HCT116 (cell line): Measurements from ENCODE around the gene XG. TPM values are rescaled to one million over a fixed set of nuclear protein-coding genes. Genes with fewer than 3 reads are reported as not detected.
A peak's percentile ranks its signal among the peaks of the same experiment; 100 is the strongest.

Experiments
- ATAC-seq: fragments of 200-7000 bp; cut with Tn5 transposase; 2 replicates; pipeline ENCODE4 v1.9.1; 2020; ENCODE audit warnings: mild to moderate bottlenecking, moderate library complexity
- BruUV-seq: library from RNA; stranded (reverse); fragments of 400-500 nt; replicated peaks from 2 replicates; lab custom pipeline; 2021; lab: Mats Ljungman, UMichigan
- CTCF ChIA-PET: fragments of 300-600 bp; sonication (Branson Sonifier 250); formaldehyde crosslinking; loops from one replicate; lab custom pipeline; 2021; ENCODE audit warnings: antibody characterized with exemption; lab: Charles Lee
- POLR2A ChIA-PET: fragments of 300-600, 350-600 bp; sonication (Branson Sonifier 250); formaldehyde crosslinking; loops from one replicate; lab custom pipeline; 2021; ENCODE audit warnings: antibody characterized with exemption; lab: Charles Lee
- RAD21 ChIA-PET, 2 experiments: fragments of 300-600 bp; sonication (Branson Sonifier 250); formaldehyde crosslinking; loops; one replicate each; lab custom pipeline; 2023; ENCODE audit warnings: low total read pairs in 2 of 2; ENCODE audit not compliant: uncharacterized antibody in 2 of 2, unreplicated experiment in 2 of 2, low non-redundant PET in 1 of 2; lab: Charles Lee
- DNase-seq: peaks from one replicate; pipeline ENCODE4 v3.0.0-alpha.2; 2010; ENCODE audit warnings: low read depth, low spot score
- H2AFZ ChIP-seq: fragments of 200-600 bp; shearing (Covaris generic), sonication (generic); 2 replicates; pipeline ENCODE4 v1.6.1; 2017; ENCODE audit warnings: low read depth, mixed run types, mixed read lengths, antibody characterized with exemption, low read length; ENCODE audit not compliant: poor library complexity, severe bottlenecking
- H3K27ac ChIP-seq: 2 replicates; pipeline ENCODE4 v1.5.1; 2012; ENCODE audit warnings: low read depth, low read length
- H3K27me3 ChIP-seq: fragments of 200-600 bp; sonication (generic); 2 replicates; pipeline ENCODE4 v1.6.1; 2016; ENCODE audit warnings: mixed run types, low read length, mixed read lengths; ENCODE audit not compliant: insufficient read depth
- H3K36me3 ChIP-seq, 2 experiments: fragments of 200-500 bp in 1 of 2; fragments of 200-600 bp in 1 of 2; sonication (Bioruptor generic) in 1 of 2; sonication (generic) in 1 of 2; 2 replicates each; pipeline versions ENCODE4 v1.5.1 to v1.6.1; 2014 to 2016; ENCODE audit warnings: low read length in 2 of 2, inconsistent platforms in 1 of 2, mixed read lengths in 1 of 2, mixed run types in 1 of 2; ENCODE audit not compliant: insufficient read depth in 2 of 2, control insufficient read depth in 1 of 2
- H3K4me1 ChIP-seq, 2 experiments: fragments of 200-600 bp in 1 of 2; sonication (generic) in 1 of 2; 2 replicates each; pipeline versions ENCODE4 v1.5.1 to v1.6.1; 2012 to 2017; ENCODE audit warnings: low read length in 2 of 2, inconsistent platforms in 1 of 2, mild to moderate bottlenecking in 1 of 2, mixed read lengths in 1 of 2, mixed run types in 1 of 2, moderate library complexity in 1 of 2; ENCODE audit not compliant: insufficient read depth in 2 of 2, control insufficient read depth in 1 of 2
- H3K4me2 ChIP-seq: fragments of 200-600 bp; sonication (generic); 2 replicates; pipeline ENCODE4 v1.6.1; 2017; ENCODE audit warnings: mixed run types, low read length, mixed read lengths
- H3K4me3 ChIP-seq, 2 experiments: fragments of 200-600 bp in 1 of 2; sonication (generic) in 1 of 2; replicated peaks in 1 of 2; 2 replicates each; pipeline ENCODE4 v1.5.1; 2011 to 2016; ENCODE audit warnings: low read length in 2 of 2, control low read depth in 1 of 2, low read depth in 1 of 2, mild to moderate bottlenecking in 1 of 2, mixed read lengths in 1 of 2, mixed run types in 1 of 2
- H3K79me2 ChIP-seq: fragments of 200-600 bp; sonication (generic); 2 replicates; pipeline ENCODE4 v1.6.1; 2017; ENCODE audit warnings: mild to moderate bottlenecking, mixed run types, low read length, moderate library complexity, mixed read lengths; ENCODE audit not compliant: insufficient read depth
- H3K9ac ChIP-seq: fragments of 200-600 bp; sonication (generic); 2 replicates; pipeline ENCODE4 v1.6.1; 2016; ENCODE audit warnings: low read length, mixed read lengths
- H3K9me2 ChIP-seq: fragments of 200-600 bp; sonication (generic), shearing (Covaris generic); 2 replicates; pipeline ENCODE4 v1.6.1; 2017; ENCODE audit warnings: mixed run types, mild to moderate bottlenecking, moderate library complexity; ENCODE audit not compliant: insufficient read depth
- H3K9me3 ChIP-seq, 2 experiments: fragments of 200-500 bp in 1 of 2; fragments of 200-600 bp in 1 of 2; sonication (Bioruptor generic) in 1 of 2; sonication (generic) in 1 of 2; 2 replicates each; pipeline ENCODE4 v1.6.1; 2014 to 2017; ENCODE audit warnings: low read length in 2 of 2, mixed read lengths in 2 of 2, inconsistent platforms in 1 of 2, low read depth in 1 of 2, mild to moderate bottlenecking in 1 of 2, mixed run types in 1 of 2, moderate library complexity in 1 of 2; ENCODE audit not compliant: control insufficient read depth in 1 of 2, insufficient read depth in 1 of 2
- H4K20me1 ChIP-seq: fragments of 200-600 bp; sonication (generic), shearing (Covaris generic); 2 replicates; pipeline ENCODE4 v1.6.1; 2017; ENCODE audit warnings: mixed run types, mild to moderate bottlenecking, moderate library complexity; ENCODE audit not compliant: insufficient read depth
- CBX3 ChIP-seq: IDR thresholded peaks from 2 replicates; pipeline ENCODE4 v1.6.1; 2012; ENCODE audit warnings: low read depth
- CTCF ChIP-seq, 3 experiments: fragments of 200-600 bp in 1 of 3; sonication (generic) in 1 of 3; IDR thresholded peaks in 2 of 3; conservative IDR thresholded peaks in 1 of 3; 2 replicates each; pipeline ENCODE4 v1.5.1; 2012 to 2017; ENCODE audit warnings: low read depth in 2 of 3, low read length in 2 of 3, antibody characterized with exemption in 1 of 3, borderline replicate concordance in 1 of 3, control low read depth in 1 of 3, mild to moderate bottlenecking in 1 of 3, mixed read lengths in 1 of 3, mixed run types in 1 of 3, moderate library complexity in 1 of 3; ENCODE audit not compliant: insufficient read depth in 1 of 3
- EGR1 ChIP-seq: IDR thresholded peaks from 2 replicates; pipeline ENCODE4 v1.6.1; 2012; ENCODE audit warnings: low read depth
- ELF1 ChIP-seq: IDR thresholded peaks from 2 replicates; pipeline ENCODE4 v1.6.1; 2012; ENCODE audit warnings: low read depth, borderline replicate concordance
- FOSL1 ChIP-seq: IDR thresholded peaks from 2 replicates; pipeline ENCODE4 v1.6.1; 2012; ENCODE audit warnings: low read depth
- JUND ChIP-seq: IDR thresholded peaks from 2 replicates; pipeline ENCODE4 v1.6.1; 2012
- MAX ChIP-seq: IDR thresholded peaks from 2 replicates; pipeline ENCODE4 v1.6.1; 2012
- POLR2AphosphoS5 ChIP-seq: IDR thresholded peaks from 2 replicates; pipeline ENCODE4 v1.6.1; 2011; ENCODE audit warnings: mild to moderate bottlenecking, low read depth, low read length, moderate library complexity
- RAD21 ChIP-seq: IDR thresholded peaks from 2 replicates; pipeline ENCODE4 v1.6.1; 2012; ENCODE audit warnings: low read depth, mild to moderate bottlenecking
- SIN3A ChIP-seq: IDR thresholded peaks from 2 replicates; pipeline ENCODE4 v1.6.1; 2012; ENCODE audit warnings: low read depth
- TCF7L2 ChIP-seq: IDR thresholded peaks from 2 replicates; pipeline ENCODE4 v1.7.0; 2011; ENCODE audit warnings: borderline replicate concordance, inconsistent platforms; ENCODE audit not compliant: insufficient read depth, insufficient read length; ENCODE audit errors: extremely low read depth
- YY1 ChIP-seq: IDR thresholded peaks from 2 replicates; pipeline ENCODE4 v1.6.1; 2011; ENCODE audit warnings: low read length, low read depth, moderate library complexity, mild to moderate bottlenecking; ENCODE audit not compliant: insufficient replicate concordance; ENCODE audit errors: extremely low read depth
- ZBTB33 ChIP-seq: IDR thresholded peaks from 2 replicates; pipeline ENCODE4 v1.6.1; 2011; ENCODE audit warnings: mild to moderate bottlenecking, low read length, moderate library complexity; ENCODE audit not compliant: insufficient replicate concordance; ENCODE audit errors: extremely low read depth
- ZFX ChIP-seq: fragments of 450-650 bp; IDR thresholded peaks from 2 replicates; pipeline ENCODE4 v1.6.1; 2017
- ZNF274 ChIP-seq: fragments of 200-500 bp; sonication (Bioruptor generic); IDR thresholded peaks from 2 replicates; pipeline ENCODE4 v1.6.1; 2014; ENCODE audit warnings: mild to moderate bottlenecking, low read depth, low read length, inconsistent platforms
- intact Hi-C: fragments of 100-400 bp; cut with micrococcal nuclease; formaldehyde crosslinking; loops from 2 replicates; pipeline ENCODE4 v1.10.0; 2022
- total RNA-seq: library from RNA; stranded (reverse); gene quantifications from one replicate; pipeline ENCODE4 v1.2.1, GENCODE V29; 2021; ENCODE audit not compliant: unreplicated experiment
- TF ChIP-seq, protein P1 (sequence below): IDR thresholded peaks from 2 replicates; pipeline ENCODE4 v1.6.1; 2012; ENCODE audit warnings: low read depth

Gene XG
- total RNA-seq, 1 experiment from 2014 or later: not detected

GRCh38 chrX:2819345-2820135, 67.7 kb downstream of the XG start:
- peaks cover 0 to 4% of the 10 kb centered on the region in 2 experiments; a peak in 1 of 4 replicates for H3K4me1 ChIP-seq
- intact Hi-C loops: loop anchor here (1.0 kb wide), 1 partner anchor 175 kb away; no protein-coding TSS in a partner anchor
- TF ChIP-seq ZNF274 (no peak), CTCF (IDR thresholded peaks at IDR 0.05 in 2 of 3, conservative IDR thresholded peaks at IDR 0.05 in 1 of 3; ENCODE audit: borderline replicate concordance in 1 of 3, insufficient read depth in 1 of 3, low read depth in 2 of 3, low read length in 2 of 3) (peak; percentile 34 to 46 (median 39); a peak in 4 of 6 replicates), ELF1 (no peak), MAX (no peak), SIN3A (no peak), ZFX (no peak), TCF7L2 (no peak), POLR2AphosphoS5 (no peak), EGR1 (no peak), CBX3 (no peak), ZBTB33 (no peak), FOSL1 (no peak), YY1 (no peak), RAD21 (peak; percentile 71), JUND (no peak)
- TF ChIP-seq, protein P1, sequence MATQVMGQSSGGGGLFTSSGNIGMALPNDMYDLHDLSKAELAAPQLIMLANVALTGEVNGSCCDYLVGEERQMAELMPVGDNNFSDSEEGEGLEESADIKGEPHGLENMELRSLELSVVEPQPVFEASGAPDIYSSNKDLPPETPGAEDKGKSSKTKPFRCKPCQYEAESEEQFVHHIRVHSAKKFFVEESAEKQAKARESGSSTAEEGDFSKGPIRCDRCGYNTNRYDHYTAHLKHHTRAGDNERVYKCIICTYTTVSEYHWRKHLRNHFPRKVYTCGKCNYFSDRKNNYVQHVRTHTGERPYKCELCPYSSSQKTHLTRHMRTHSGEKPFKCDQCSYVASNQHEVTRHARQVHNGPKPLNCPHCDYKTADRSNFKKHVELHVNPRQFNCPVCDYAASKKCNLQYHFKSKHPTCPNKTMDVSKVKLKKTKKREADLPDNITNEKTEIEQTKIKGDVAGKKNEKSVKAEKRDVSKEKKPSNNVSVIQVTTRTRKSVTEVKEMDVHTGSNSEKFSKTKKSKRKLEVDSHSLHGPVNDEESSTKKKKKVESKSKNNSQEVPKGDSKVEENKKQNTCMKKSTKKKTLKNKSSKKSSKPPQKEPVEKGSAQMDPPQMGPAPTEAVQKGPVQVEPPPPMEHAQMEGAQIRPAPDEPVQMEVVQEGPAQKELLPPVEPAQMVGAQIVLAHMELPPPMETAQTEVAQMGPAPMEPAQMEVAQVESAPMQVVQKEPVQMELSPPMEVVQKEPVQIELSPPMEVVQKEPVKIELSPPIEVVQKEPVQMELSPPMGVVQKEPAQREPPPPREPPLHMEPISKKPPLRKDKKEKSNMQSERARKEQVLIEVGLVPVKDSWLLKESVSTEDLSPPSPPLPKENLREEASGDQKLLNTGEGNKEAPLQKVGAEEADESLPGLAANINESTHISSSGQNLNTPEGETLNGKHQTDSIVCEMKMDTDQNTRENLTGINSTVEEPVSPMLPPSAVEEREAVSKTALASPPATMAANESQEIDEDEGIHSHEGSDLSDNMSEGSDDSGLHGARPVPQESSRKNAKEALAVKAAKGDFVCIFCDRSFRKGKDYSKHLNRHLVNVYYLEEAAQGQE: no peak
- ATAC-seq (peak; percentile 75), DNase-seq (no peak)
- H3K9me2 ChIP-seq: no peaks in the 10 kb centered on the region
- no peaks in the 10 kb centered on the region for H3K9me3 ChIP-seq
- ChIA-PET CTCF (interaction anchor here (1.0 to 1.3 kb wide), 2 partner anchors 8 to 56 kb away, joined by 3 read pairs; no protein-coding TSS in a partner anchor), RAD21 (interaction anchor here in 1 of 2 experiments (0.6 kb wide), 1 partner anchor 412 kb away, joined by 3 read pairs; no protein-coding TSS in a partner anchor), POLR2A (no interaction called here)
- BruUV-seq: no TSS peak
- H2AFZ ChIP-seq: peak overlapping the region; percentile 45
- peak overlapping the region; percentile 9 to 28; a peak in 1 of 4 replicates for H3K4me3 ChIP-seq
- H3K9ac ChIP-seq: no peak overlapping the region
- no peaks in the 10 kb centered on the region for H3K79me2 ChIP-seq
- H3K27me3 ChIP-seq: no peaks in the 10 kb centered on the region
- H3K27ac ChIP-seq: no peak overlapping the region
- H3K36me3 ChIP-seq: no peaks in the 10 kb centered on the region
- H4K20me1 ChIP-seq: no peaks in the 10 kb centered on the region
- H3K4me2 ChIP-seq: peak overlapping the region; percentile 60
